RWPE2 (cell line): ENCODE data around the gene EFCAB9.
"Not testable (repeated sequence)": the region's sequence is repeated elsewhere in the genome, so short reads cannot be mapped to it uniquely, and the experiment has no call there.

Source experiments
- ATAC-seq: fragments of 200-7000 bp; cut with Tn5 transposase; 3 replicates; pipeline ENCODE4 v1.9.1; 2021; ENCODE audit warnings: low read depth
- DNase-seq: peaks from one replicate; pipeline ENCODE4 v3.0.0-alpha.2; 2020; ENCODE audit warnings: low spot score
- H3K27ac ChIP-seq: fragments of 450-650 bp; 2 replicates; pipeline ENCODE4 v1.5.1; 2017; ENCODE audit warnings: mild to moderate bottlenecking; ENCODE audit not compliant: poor library complexity, severe bottlenecking
- H3K27me3 ChIP-seq: fragments of 250-450 bp; sonication (Bioruptor Pico); 2 replicates; pipeline ENCODE4 v1.5.1; 2021; ENCODE audit warnings: mild to moderate bottlenecking, moderate library complexity; ENCODE audit not compliant: insufficient read depth, poor library complexity, severe bottlenecking
- H3K36me3 ChIP-seq: fragments of 250-450 bp; sonication (Bioruptor Pico); 2 replicates; pipeline ENCODE4 v1.5.1; 2020; ENCODE audit warnings: low read depth, mild to moderate bottlenecking, moderate library complexity
- H3K4me1 ChIP-seq: fragments of 250-450 bp; sonication (Bioruptor Pico); 2 replicates; pipeline ENCODE4 v1.5.1; 2021; ENCODE audit warnings: mild to moderate bottlenecking, moderate library complexity; ENCODE audit not compliant: insufficient read depth, poor library complexity, severe bottlenecking
- H3K4me3 ChIP-seq: fragments of 250-450 bp; sonication (Bioruptor Pico); 2 replicates; pipeline ENCODE4 v1.5.1; 2021; ENCODE audit warnings: mild to moderate bottlenecking, moderate library complexity; ENCODE audit not compliant: severe bottlenecking
- H3K9me3 ChIP-seq: fragments of 250-450 bp; sonication (Bioruptor Pico); 2 replicates; pipeline ENCODE4 v1.5.1; 2021; ENCODE audit warnings: mild to moderate bottlenecking, moderate library complexity; ENCODE audit not compliant: severe bottlenecking
- CTCF ChIP-seq: fragments of 450-650 bp; IDR thresholded peaks from one replicate; pipeline ENCODE4 v1.5.1; 2017; ENCODE audit warnings: mild to moderate bottlenecking, moderate library complexity; ENCODE audit not compliant: poor library complexity, severe bottlenecking

Gene EFCAB9

DNA sequence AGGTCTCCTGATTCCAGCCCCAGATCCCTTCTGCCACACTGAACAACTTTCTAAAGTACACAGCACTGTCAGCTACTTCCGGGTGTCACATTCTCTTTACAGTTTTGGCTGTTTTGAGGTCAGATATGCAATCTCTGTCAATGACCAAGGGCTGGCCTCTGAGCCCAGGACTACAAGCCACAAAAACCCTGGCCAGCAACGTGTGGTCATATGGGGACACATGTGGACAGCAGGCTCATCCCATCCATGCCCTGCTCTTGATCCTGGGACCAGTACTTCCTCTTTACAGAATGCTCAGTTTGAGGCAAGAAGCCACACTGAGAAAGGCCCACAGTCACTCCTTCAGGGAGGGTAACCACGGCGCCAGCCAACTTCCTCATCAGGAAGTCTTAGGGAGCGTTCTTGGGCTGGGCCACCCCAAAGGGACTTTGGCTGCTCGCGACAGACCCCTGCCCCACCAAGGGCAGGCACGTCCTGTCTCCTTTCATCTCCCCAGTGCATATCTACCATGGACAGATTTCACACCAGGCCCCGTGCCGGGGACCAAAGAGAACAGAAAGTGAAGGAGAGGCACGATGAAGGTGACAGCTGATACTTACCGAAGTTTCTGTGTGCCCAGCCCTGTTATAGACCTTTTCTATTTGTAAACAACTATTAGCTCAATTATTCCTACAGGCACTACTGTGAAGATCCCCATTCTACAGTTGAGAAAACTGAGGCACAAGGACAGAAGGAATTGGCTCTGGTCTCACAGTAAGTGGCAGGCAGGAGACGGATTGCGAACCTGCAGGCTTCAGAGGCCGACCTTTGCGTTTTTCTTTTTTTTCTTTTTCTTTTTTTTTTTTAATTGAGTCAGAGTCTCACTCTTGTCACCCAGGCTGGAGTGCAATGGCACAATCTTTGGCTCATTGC lies 43.2 kb upstream of the EFCAB9 start:
- H3K4me1 ChIP-seq: no peaks in the 10 kb centered on the region

DNA sequence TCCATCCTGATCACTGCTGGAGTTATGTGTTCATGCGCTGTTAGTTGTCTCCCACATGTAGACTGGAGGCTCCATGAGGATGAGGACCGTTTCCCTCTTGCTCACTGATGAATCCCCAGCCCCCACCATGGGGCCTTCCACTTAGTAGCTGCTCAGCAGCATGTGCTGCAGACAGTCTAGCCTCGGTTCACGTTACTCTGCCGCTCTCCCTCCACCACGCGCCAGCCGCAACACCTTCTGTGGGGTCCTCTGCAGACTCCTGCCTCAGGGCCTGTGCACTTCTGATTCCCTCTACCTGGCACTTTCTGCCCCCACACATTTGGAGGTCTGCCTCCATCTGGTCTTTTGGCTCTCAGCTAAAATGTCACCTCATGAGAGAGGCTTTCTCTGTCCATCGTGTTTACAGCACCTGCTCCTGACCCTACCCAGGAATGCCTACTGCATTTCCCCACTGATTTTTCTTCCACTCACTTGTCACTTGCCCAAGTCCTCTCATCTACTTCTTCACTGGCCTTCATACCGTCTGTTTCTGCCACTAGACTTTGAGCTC lies 42.2 kb upstream of the EFCAB9 start:
- no peak overlapping the region for H3K4me3 ChIP-seq
- ATAC-seq: no peak
- TF ChIP-seq CTCF: no peak
- DNase-seq: peak; percentile 54
- no peaks in the 10 kb centered on the region for H3K9me3 ChIP-seq
- H3K36me3 ChIP-seq: peaks cover 46% of the 10 kb centered on the region
- no peaks in the 10 kb centered on the region for H3K27me3 ChIP-seq
- no peak overlapping the region for H3K27ac ChIP-seq
- H3K4me1 ChIP-seq: no peaks in the 10 kb centered on the region

More for the DNA sequence above, 43.2 kb upstream of the EFCAB9 start:
- no peak for TF ChIP-seq CTCF
- Histone ChIP-seq H3K36me3 (peaks cover 37% of the 10 kb centered on the region), H3K27me3 (no peaks in the 10 kb centered on the region), H3K9me3 (no peaks in the 10 kb centered on the region), H3K4me3 (no peak overlapping the region), H3K27ac (no peak overlapping the region)
- no peak for ATAC-seq
- peak; percentile 52 for DNase-seq

- Histone ChIP-seq H3K36me3 (peaks cover 45% of the 10 kb centered on the region), H3K27ac (no peak overlapping the region), H3K9me3 (no peaks in the 10 kb centered on the region), H3K4me3 (no peak overlapping the region), H3K27me3 (no peaks in the 10 kb centered on the region), H3K4me1 (no peaks in the 10 kb centered on the region)
- TF ChIP-seq CTCF: no peak
- no peak for ATAC-seq
- DNase-seq: no peak
These were observed 40.3 kb upstream of the EFCAB9 start for GRCh38 chr5:172153695-172154094.

DNA sequence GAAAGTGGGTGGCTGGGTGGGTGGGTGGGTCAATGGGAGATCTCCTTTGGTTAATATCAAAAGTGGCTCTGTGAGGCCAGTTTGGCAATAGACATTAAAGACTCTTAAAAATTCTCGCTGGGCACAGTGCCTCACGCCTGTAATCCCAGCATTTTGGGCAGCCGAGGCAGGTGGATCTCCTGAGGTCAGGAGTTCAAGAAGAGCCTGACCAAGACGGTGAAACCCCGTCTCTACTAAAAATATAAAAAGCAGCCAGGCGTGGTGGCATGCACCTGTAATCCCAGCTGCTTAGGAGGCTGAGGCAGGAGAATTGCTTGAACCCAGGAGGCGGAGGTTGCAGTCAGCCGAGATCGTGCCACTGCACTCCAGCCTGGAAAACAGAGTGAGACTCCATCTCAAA lies 38.9 kb upstream of the EFCAB9 start:
- not testable (repeated sequence) for H3K4me1 ChIP-seq, H3K4me3 ChIP-seq, H3K27me3 ChIP-seq, H3K9me3 ChIP-seq, ATAC-seq, H3K27ac ChIP-seq
- peaks cover 43% of the 10 kb centered on the region for H3K36me3 ChIP-seq
- DNase-seq: peak; percentile 13

GRCh38 chr5:172156541-172156994 lies 37.4 kb upstream of the EFCAB9 start:
- peak; percentile 42 for DNase-seq
- Histone ChIP-seq H3K27me3 (no peaks in the 10 kb centered on the region), H3K4me3 (no peak overlapping the region), H3K4me1 (no peaks in the 10 kb centered on the region), H3K27ac (no peak overlapping the region), H3K36me3 (peaks cover 43% of the 10 kb centered on the region), H3K9me3 (no peaks in the 10 kb centered on the region)
- no peak for ATAC-seq
- TF ChIP-seq CTCF: no peak
